Cardiac ventricle fibroblast (primary cell): ENCODE data around the gene TRAF3IP3. TPM values are rescaled to one million over a fixed set of nuclear protein-coding genes. Genes with fewer than 3 reads are reported as not detected.

Experiments used
- total RNA-seq: library from RNA; depleted of rRNA; stranded (reverse); fragments of >200 nt; gene quantifications from 2 replicates; pipeline ENCODE4 v1.2.3, GENCODE V29; 2015

The TRAF3IP3 gene
- not detected in 2 replicates for total RNA-seq

GRCh38 chr1:209755926-209756614, at the start of gene TRAF3IP3:
Gene TRAF3IP3, plus strand, starts transcription at chr1:209756053. Its CDS starts 3,987 bp downstream, at chr1:209760040.

GRCh38 chr1:209784265-209785169, 28.7 kb downstream of the TRAF3IP3 start, which contains the start of gene C1orf74:
Gene C1orf74, minus strand, starts transcription at chr1:209784559. Its CDS starts 925 bp downstream, at chr1:209783634.

GRCh38 chr1:209805875-209806760, 50.3 kb downstream of the TRAF3IP3 start, which contains the start of gene IRF6:
Gene IRF6, minus strand, starts transcription at chr1:209806142. Its CDS starts 4,729 bp downstream, at chr1:209801413.

GRCh38 chr1:209827384-209828262, 71.8 kb downstream of the TRAF3IP3 start, which contains the start of gene UTP25:
Gene UTP25, plus strand, starts transcription at chr1:209827972. Its CDS starts 92 bp downstream, at chr1:209828064.

Other genes with a start within 250 kb of the TRAF3IP3 start
- not detected in 2 replicates for gene CAMK1G, start 172.3 kb upstream of the TRAF3IP3 start, total RNA-seq
- 27.6 and 31.6 TPM in 2 replicates for gene LAMB3, start 103.6 kb upstream of the TRAF3IP3 start, total RNA-seq
- 160 and 168 TPM in 2 replicates for gene G0S2, start 80.6 kb upstream of the TRAF3IP3 start, total RNA-seq
- gene HSD11B1, start 51.2 kb upstream of the TRAF3IP3 start, total RNA-seq, result 134 and 142 TPM in 2 replicates
- 0.93 and 1.1 TPM in 2 replicates for gene C1orf74, start 28.5 kb downstream of the TRAF3IP3 start, total RNA-seq
- gene IRF6, start 50.1 kb downstream of the TRAF3IP3 start, total RNA-seq, result under 0.01 and 0.39 TPM in 2 replicates
- gene UTP25, start 71.9 kb downstream of the TRAF3IP3 start, total RNA-seq, result 5.1 and 5.3 TPM in 2 replicates
- gene SYT14, start 182.2 kb downstream of the TRAF3IP3 start, total RNA-seq, result 0.05 and 0.19 TPM in 2 replicates